PC-9 (cell line): Measurements from ENCODE around the gene OTOP2. TPM values are rescaled to one million over a fixed set of nuclear protein-coding genes. Genes with fewer than 3 reads are reported as not detected.

Experiments used
- BruUV-seq: library from RNA; stranded (reverse); fragments of 400-500 nt; replicated peaks from 2 replicates; lab custom pipeline; 2021; lab: Mats Ljungman, UMichigan
- CTCF ChIA-PET: fragments of 300-600 bp; sonication (Branson Sonifier 250); formaldehyde crosslinking; loops from one replicate; lab custom pipeline; 2022; ENCODE audit warnings: antibody characterized with exemption; lab: Charles Lee
- POLR2A ChIA-PET: fragments of 300-600 bp; sonication (Branson Sonifier 250); formaldehyde crosslinking; loops from one replicate; lab custom pipeline; 2022; ENCODE audit warnings: antibody characterized with exemption; ENCODE audit not compliant: unreplicated experiment; lab: Charles Lee
- DNase-seq, 2 experiments: peaks; one replicate each; pipeline versions ENCODE4 v3.0.0 to v3.0.0-alpha.2; 2015 to 2022; ENCODE audit warnings: mixed read lengths in 1 of 2
- H2AFZ ChIP-seq: fragments of 200-600 bp; sonication (generic); 2 replicates; pipeline ENCODE4 v1.8.1; 2017; ENCODE audit warnings: antibody characterized with exemption
- H3F3A ChIP-seq: fragments of 200-600 bp; sonication (generic); 2 replicates; pipeline ENCODE4 v1.8.1; 2017; ENCODE audit warnings: antibody characterized with exemption, mild to moderate bottlenecking, low read depth; ENCODE audit not compliant: insufficient read depth
- H3K27ac ChIP-seq: fragments of 200-600 bp; sonication (generic); 2 replicates; pipeline ENCODE4 v1.6.1; 2016; ENCODE audit warnings: mixed run types
- H3K27me3 ChIP-seq: fragments of 200-600 bp; sonication (generic); 2 replicates; pipeline ENCODE4 v1.6.1; 2016; ENCODE audit warnings: low read depth, mixed run types; ENCODE audit not compliant: insufficient read depth
- H3K36me3 ChIP-seq: fragments of 200-600 bp; sonication (generic); 2 replicates; pipeline ENCODE4 v1.6.1; 2016; ENCODE audit warnings: low read depth, mixed run types
- H3K4me1 ChIP-seq: fragments of 200-600 bp; sonication (generic); replicated peaks from 2 replicates; pipeline ENCODE4 v1.6.1; 2016; ENCODE audit warnings: mixed run types; ENCODE audit not compliant: insufficient read depth
- H3K4me2 ChIP-seq: fragments of 200-600 bp; sonication (generic); 2 replicates; pipeline ENCODE4 v1.6.1; 2017; ENCODE audit warnings: mixed run types
- H3K4me3 ChIP-seq: fragments of 200-600 bp; sonication (generic); 2 replicates; pipeline ENCODE4 v1.6.1; 2016; ENCODE audit warnings: mixed run types
- H3K79me2 ChIP-seq: fragments of 200-600 bp; sonication (generic); 2 replicates; pipeline ENCODE4 v1.6.1; 2017; ENCODE audit warnings: low read depth, mixed run types
- H3K9me2 ChIP-seq: fragments of 200-600 bp; sonication (generic); 2 replicates; pipeline ENCODE4 v1.8.1; 2017; ENCODE audit warnings: mild to moderate bottlenecking; ENCODE audit not compliant: insufficient read depth
- H3K9me3 ChIP-seq: fragments of 200-600 bp; sonication (generic); 2 replicates; pipeline ENCODE4 v1.8.1; 2016; ENCODE audit warnings: low read depth; ENCODE audit not compliant: insufficient read depth
- H4K20me1 ChIP-seq: fragments of 200-600 bp; sonication (generic); 2 replicates; pipeline ENCODE4 v1.8.1; 2017; ENCODE audit not compliant: insufficient read depth
- EZH2 ChIP-seq: fragments of 200-600 bp; sonication (generic); IDR thresholded peaks from 2 replicates; pipeline ENCODE4 v1.8.0; 2017; ENCODE audit warnings: antibody characterized with exemption, low read depth
- intact Hi-C: fragments of 100-400 bp; cut with micrococcal nuclease; formaldehyde crosslinking; loops from one replicate; pipeline ENCODE4 v1.10.0; 2022; ENCODE audit not compliant: unreplicated experiment
- total RNA-seq: library from RNA; stranded (reverse); gene quantifications from 2 replicates; pipeline ENCODE4 v1.2.3, GENCODE V29; 2021
- TF ChIP-seq, protein P1 (sequence below): fragments of 200-600 bp; sonication (generic); conservative IDR thresholded peaks from 2 replicates; pipeline ENCODE4 v1.6.1; 2017; ENCODE audit warnings: mixed run types, antibody characterized with exemption, mild to moderate bottlenecking, moderate library complexity

Gene OTOP2
- total RNA-seq, 1 experiment from 2014 or later, result not detected

DNA sequence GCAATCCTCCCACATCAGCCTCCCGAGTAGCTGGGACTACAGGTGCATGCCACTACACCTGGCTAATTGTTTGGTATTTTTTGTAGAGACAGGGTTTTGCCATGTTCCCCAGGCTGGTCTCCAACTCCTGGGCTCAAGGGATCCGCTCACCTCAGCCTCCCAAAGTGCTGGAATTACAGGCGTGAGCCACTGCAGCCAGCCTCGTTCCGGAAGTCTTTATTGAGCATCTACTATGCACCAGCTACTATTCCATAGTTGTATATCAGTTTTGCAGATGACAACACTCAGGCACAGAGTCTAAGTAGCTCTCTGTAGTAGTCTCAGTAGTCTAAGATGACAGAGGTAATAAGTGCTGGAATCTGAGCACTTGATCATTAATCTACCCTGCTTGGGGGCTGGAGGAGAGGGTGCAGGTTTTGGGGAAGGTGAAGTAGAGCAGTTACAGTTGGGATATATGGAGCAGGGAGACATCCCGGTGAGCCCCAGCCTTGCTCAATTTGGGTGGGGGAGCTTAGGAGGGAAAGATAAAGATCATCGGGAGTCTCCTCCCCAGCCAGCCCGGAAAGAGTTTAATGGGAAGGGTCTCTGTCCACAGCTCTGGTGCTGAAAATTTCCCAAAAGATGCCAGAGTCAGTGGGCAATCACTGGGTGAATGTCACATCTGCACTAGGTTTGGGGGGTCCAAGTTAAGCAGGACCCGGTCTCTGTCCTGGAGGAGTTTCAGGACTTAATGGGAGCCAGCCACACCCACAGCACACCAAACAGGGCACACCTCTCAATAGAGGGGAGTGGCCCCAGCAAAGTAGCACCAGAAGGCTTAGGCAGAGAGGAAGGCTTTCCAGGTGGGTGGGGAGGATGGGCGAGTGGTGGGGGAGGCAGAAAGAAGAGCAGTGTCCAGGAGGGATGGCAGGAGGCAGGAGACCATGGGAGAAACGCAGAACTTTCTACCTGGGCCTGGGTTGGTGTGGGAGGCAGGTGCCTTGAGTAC is 13.3 kb downstream of the OTOP2 start:
- H3K27ac ChIP-seq, result no peak overlapping the region
- no peak overlapping the region for H3K4me2 ChIP-seq
- TF ChIP-seq, protein P1, sequence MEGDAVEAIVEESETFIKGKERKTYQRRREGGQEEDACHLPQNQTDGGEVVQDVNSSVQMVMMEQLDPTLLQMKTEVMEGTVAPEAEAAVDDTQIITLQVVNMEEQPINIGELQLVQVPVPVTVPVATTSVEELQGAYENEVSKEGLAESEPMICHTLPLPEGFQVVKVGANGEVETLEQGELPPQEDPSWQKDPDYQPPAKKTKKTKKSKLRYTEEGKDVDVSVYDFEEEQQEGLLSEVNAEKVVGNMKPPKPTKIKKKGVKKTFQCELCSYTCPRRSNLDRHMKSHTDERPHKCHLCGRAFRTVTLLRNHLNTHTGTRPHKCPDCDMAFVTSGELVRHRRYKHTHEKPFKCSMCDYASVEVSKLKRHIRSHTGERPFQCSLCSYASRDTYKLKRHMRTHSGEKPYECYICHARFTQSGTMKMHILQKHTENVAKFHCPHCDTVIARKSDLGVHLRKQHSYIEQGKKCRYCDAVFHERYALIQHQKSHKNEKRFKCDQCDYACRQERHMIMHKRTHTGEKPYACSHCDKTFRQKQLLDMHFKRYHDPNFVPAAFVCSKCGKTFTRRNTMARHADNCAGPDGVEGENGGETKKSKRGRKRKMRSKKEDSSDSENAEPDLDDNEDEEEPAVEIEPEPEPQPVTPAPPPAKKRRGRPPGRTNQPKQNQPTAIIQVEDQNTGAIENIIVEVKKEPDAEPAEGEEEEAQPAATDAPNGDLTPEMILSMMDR, result no peak
- TF ChIP-seq EZH2, result no peak
- H3K4me3 ChIP-seq, result no peak overlapping the region
- no peaks in the 10 kb centered on the region for H3K36me3 ChIP-seq
- H3F3A ChIP-seq, result no peaks in the 10 kb centered on the region
- no peaks in the 10 kb centered on the region for H4K20me1 ChIP-seq
- intact Hi-C loops, result no loop called here
- peaks cover 46% of the 10 kb centered on the region for H3K27me3 ChIP-seq
- DNase-seq, result no peak
- H3K79me2 ChIP-seq, result no peaks in the 10 kb centered on the region
- H3K9me2 ChIP-seq, result no peaks in the 10 kb centered on the region
- no peak overlapping the region for H2AFZ ChIP-seq
- H3K9me3 ChIP-seq, result no peaks in the 10 kb centered on the region
- no peaks in the 10 kb centered on the region for H3K4me1 ChIP-seq
- BruUV-seq, result no TSS peak
- ChIA-PET POLR2A (no interaction called here), CTCF (no interaction called here)

- intact Hi-C loops, result no loop called here
- peaks cover 41% of the 10 kb centered on the region for H3K27me3 ChIP-seq
- BruUV-seq, result no TSS peak
- H3K9me3 ChIP-seq, result no peaks in the 10 kb centered on the region
- DNase-seq, result no peak
- CTCF ChIA-PET, result no interaction called here
- no peaks in the 10 kb centered on the region for H4K20me1 ChIP-seq
- H2AFZ ChIP-seq, result no peak overlapping the region
- H3K4me1 ChIP-seq, result peaks cover 4% of the 10 kb centered on the region; the same call in 1 of the 2 replicates
- TF ChIP-seq EZH2, result no peak
- TF ChIP-seq, protein P1, result no peak
- no peaks in the 10 kb centered on the region for H3K79me2 ChIP-seq
- no peak overlapping the region for H3K4me3 ChIP-seq
- H3K27ac ChIP-seq, result no peak overlapping the region
- POLR2A ChIA-PET, result interaction anchor here (0.6 kb wide), 1 partner anchor 25 kb away, joined by 4 read pairs; no protein-coding TSS in a partner anchor
- no peak overlapping the region for H3K4me2 ChIP-seq
- no peaks in the 10 kb centered on the region for H3K9me2 ChIP-seq
- H3K36me3 ChIP-seq, result no peaks in the 10 kb centered on the region
- H3F3A ChIP-seq, result peaks cover 6% of the 10 kb centered on the region; the same call in 1 of the 2 replicates
Observed at GRCh38 chr17:74938194-74938950, 14.3 kb downstream of the OTOP2 start.

DNA sequence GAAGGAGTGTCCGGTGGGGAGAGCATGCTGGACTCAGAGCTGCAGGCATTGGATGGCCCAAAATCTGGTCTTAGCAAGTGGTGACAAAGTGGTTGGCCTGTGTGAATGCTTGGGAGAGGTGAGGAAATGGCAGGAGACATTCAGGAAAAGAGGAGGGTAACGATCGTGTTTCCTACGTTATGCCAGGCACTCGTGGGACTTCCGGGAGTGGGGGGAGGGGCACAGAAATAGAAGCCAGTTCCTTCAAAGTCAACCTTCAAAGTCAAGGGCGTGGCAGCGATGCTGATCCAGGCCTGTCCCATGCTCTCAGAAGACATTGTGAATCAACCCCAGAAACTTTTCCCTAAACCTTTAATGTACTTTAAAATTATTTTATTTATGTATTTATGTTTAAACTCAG is 15.5 kb downstream of the OTOP2 start:
- no TSS peak for BruUV-seq
- Histone ChIP-seq H3K4me2 (no peak overlapping the region), H3K27ac (no peak overlapping the region), H3K4me3 (no peak overlapping the region), H3K79me2 (no peaks in the 10 kb centered on the region), H3K36me3 (no peaks in the 10 kb centered on the region), H3F3A (peaks cover 13% of the 10 kb centered on the region; the same call in 1 of the 2 replicates), H3K9me2 (no peaks in the 10 kb centered on the region), H2AFZ (no peak overlapping the region), H3K4me1 (peaks cover 14% of the 10 kb centered on the region), H4K20me1 (no peaks in the 10 kb centered on the region), H3K27me3 (peaks cover 36% of the 10 kb centered on the region), H3K9me3 (no peaks in the 10 kb centered on the region)
- TF ChIP-seq, protein P1, result no peak
- no peak for TF ChIP-seq EZH2
- DNase-seq, result no peak
- CTCF ChIA-PET, result no interaction called here
- POLR2A ChIA-PET, result no interaction called here
- intact Hi-C loops, result no loop called here
